GM12878 (cell line): ENCODE measurements around the gene CDON. TPM values are rescaled to one million over a fixed set of nuclear protein-coding genes. Genes with fewer than 3 reads are reported as not detected.

Experiments used
- ATAC-seq: fragments of 200-7000 bp; cut with Tn5 transposase; 3 replicates; pipeline ENCODE4 v1.9.1; 2020; ENCODE audit warnings: mild to moderate bottlenecking, moderate library complexity
- BruUV-seq: library from RNA; stranded (reverse); fragments of 400-500 nt; replicated peaks from 2 replicates; lab custom pipeline; 2021; lab: Mats Ljungman, UMichigan
- CTCF ChIA-PET: fragments of 300-600 bp; sonication (Branson Sonifier 250); formaldehyde crosslinking; extraction: SDS; loops from one replicate; lab custom pipeline; 2021; ENCODE audit warnings: inconsistent platforms; lab: Yijun Ruan, JAX
- POLR2A ChIA-PET: fragments of 350-600 bp; formaldehyde crosslinking; extraction: SDS; loops from one replicate; lab custom pipeline; 2021; ENCODE audit warnings: inconsistent platforms; lab: Charles Lee
- RAD21 ChIA-PET: fragments of 300-600 bp; sonication (Branson Sonifier 250); formaldehyde crosslinking; loops from one replicate; lab custom pipeline; 2023; ENCODE audit warnings: antibody characterized with exemption; ENCODE audit not compliant: unreplicated experiment; lab: Charles Lee
- SMC1A ChIA-PET: fragments of 300-600 bp; sonication (Branson Sonifier 250); formaldehyde crosslinking; loops from one replicate; lab custom pipeline; 2023; ENCODE audit not compliant: unreplicated experiment, uncharacterized antibody; lab: Charles Lee
- DNase-seq: peaks from one replicate; pipeline ENCODE4 v3.0.0-alpha.2; 2011; ENCODE audit warnings: low read depth, low spot score
- FAIRE-seq: peaks from 3 replicates; lab custom pipeline; 2011; peaks lifted over from hg19 to GRCh38; lab: Jason Lieb, UNC
- H2AFZ ChIP-seq: 2 replicates; pipeline ENCODE4 v1.6.0; 2011; ENCODE audit warnings: low read depth, low read length, control low read depth; ENCODE audit not compliant: control insufficient read depth
- H3K27ac ChIP-seq: 2 replicates; pipeline ENCODE4 v1.5.1; 2011; ENCODE audit warnings: control low read depth; ENCODE audit not compliant: control insufficient read depth, insufficient read depth
- H3K27me3 ChIP-seq, 2 experiments: replicated peaks in 1 of 2; 2 replicates each; pipeline versions ENCODE4 v1.6.0 to v1.6.1; 2011; ENCODE audit warnings: low read length in 1 of 2; ENCODE audit not compliant: control insufficient read depth in 2 of 2, insufficient read depth in 2 of 2
- H3K36me3 ChIP-seq, 2 experiments: 2 replicates each; pipeline ENCODE4 v1.5.1; 2011; ENCODE audit warnings: low read length in 1 of 2; ENCODE audit not compliant: control insufficient read depth in 2 of 2, insufficient read depth in 2 of 2
- H3K4me1 ChIP-seq: 2 replicates; pipeline ENCODE4 v1.6.1; 2011; ENCODE audit warnings: mild to moderate bottlenecking, low read length, moderate library complexity, mixed read lengths; ENCODE audit not compliant: control insufficient read depth, insufficient read depth
- H3K4me2 ChIP-seq: 2 replicates; pipeline ENCODE4 v1.6.0; 2011; ENCODE audit warnings: control low read depth; ENCODE audit not compliant: control insufficient read depth, insufficient read depth
- H3K4me3 ChIP-seq: fragments of 200-600 bp; sonication (generic); 2 replicates; pipeline ENCODE4 v1.5.1; 2016
- H3K79me2 ChIP-seq: 2 replicates; pipeline ENCODE4 v1.6.0; 2011; ENCODE audit warnings: low read length; ENCODE audit not compliant: control insufficient read depth, insufficient read depth
- H3K9ac ChIP-seq: 2 replicates; pipeline ENCODE4 v1.8.0; 2011; ENCODE audit warnings: low read length, control low read depth, mixed read lengths; ENCODE audit not compliant: control insufficient read depth, insufficient read depth
- H3K9me3 ChIP-seq: replicated peaks from 3 replicates; pipeline ENCODE4 v1.5.1; 2011; ENCODE audit warnings: mild to moderate bottlenecking, low read length; ENCODE audit not compliant: control insufficient read depth, insufficient read depth
- H4K20me1 ChIP-seq: 2 replicates; pipeline ENCODE4 v1.6.0; 2011; ENCODE audit not compliant: control insufficient read depth, insufficient read depth
- MEF2A ChIP-seq: IDR thresholded peaks from 2 replicates; pipeline ENCODE4 v1.6.1; 2011; ENCODE audit warnings: low read depth, mild to moderate bottlenecking, low read length, moderate library complexity; ENCODE audit not compliant: insufficient read depth
- NRF1 ChIP-seq: conservative IDR thresholded peaks from 2 replicates; pipeline ENCODE4 v1.6.1; 2011; ENCODE audit warnings: mild to moderate bottlenecking, low read depth, low read length, improper control_type of control experiment
- PAX8 ChIP-seq: fragments of 450-650 bp; IDR thresholded peaks from 2 replicates; pipeline ENCODE4 v1.6.1; 2017; ENCODE audit warnings: mild to moderate bottlenecking, moderate library complexity
- PBX3 ChIP-seq: IDR thresholded peaks from 2 replicates; pipeline ENCODE4 v1.6.1; 2011; ENCODE audit warnings: mild to moderate bottlenecking, low read depth, low read length, moderate library complexity; ENCODE audit not compliant: insufficient replicate concordance
- SMAD1 ChIP-seq: fragments of 450-650 bp; IDR thresholded peaks from 2 replicates; pipeline ENCODE4 v1.6.1; 2018; ENCODE audit warnings: mild to moderate bottlenecking, low read depth; ENCODE audit not compliant: partially characterized antibody
- SREBF1 ChIP-seq: IDR thresholded peaks from 2 replicates; pipeline ENCODE4 v1.6.1; 2012; ENCODE audit warnings: mild to moderate bottlenecking, low read length
- WGBS: methylation state at CpG from one replicate; pipeline ENCODE4 v1.1.6; 2016; ENCODE audit warnings: low lambda C conversion rate; ENCODE audit not compliant: insufficient replicate concordance, insufficient coverage; ENCODE audit errors: missing lambda C conversion rate; 5-methylcytosine and 5-hydroxymethylcytosine counted together
- in situ Hi-C: fragments of 300-500 bp; cut with MboI; formaldehyde crosslinking; loops from 9 replicates; pipeline ENCODE4 v1.14.3; 2018; ENCODE audit warnings: mixed read lengths
- intact Hi-C: fragments of 100-400 bp; cut with micrococcal nuclease; formaldehyde crosslinking; loops from one replicate; pipeline ENCODE4 v1.14.2; 2022; ENCODE audit not compliant: unreplicated experiment
- polyA plus RNA-seq, 11 experiments: library from polyadenylated mRNA; depleted of rRNA in 4 of 11; unstranded in 6 of 11; stranded (reverse) in 5 of 11; fragments of >200 nt; fragmentation: Nextera tagmentation in 4 of 11; fragmentation: Illumina TruSeq in 1 of 11; extraction: Ambion mirVana in 4 of 11; extraction: Trizol in 1 of 11; gene quantifications; 1 replicate in 1 of 11; 2 replicates in 10 of 11; pipeline versions ENCODE4 v1.2.1 to v1.2.3, GENCODE V29; 2011 to 2016; ENCODE audit warnings: inconsistent platforms in 2 of 11, missing spikeins in 2 of 11, low read depth in 1 of 11
- total RNA-seq, 4 experiments: library from RNA; depleted of rRNA in 3 of 4; stranded (reverse); fragments of >200 nt in 3 of 4; fragmentation: Illumina TruSeq in 1 of 4; extraction: Trizol in 1 of 4; gene quantifications; 2 replicates each; pipeline versions ENCODE4 v1.2.1 to v1.2.3, GENCODE V29; 2013 to 2021
- TF ChIP-seq, protein P1 (sequence below): IDR thresholded peaks from 2 replicates; pipeline ENCODE4 v1.6.1; 2011; ENCODE audit warnings: borderline replicate concordance, low read depth, mild to moderate bottlenecking, moderate library complexity, low read length; ENCODE audit not compliant: insufficient read depth, poor library complexity, severe bottlenecking

The CDON gene
- total and polyA plus RNA-seq, 10 of the 15 experiments (the other 5 are each of a cell fraction or from before 2014, with no cell fraction given) = 0.07 to 4.2 (median 0.36) TPM

DNA sequence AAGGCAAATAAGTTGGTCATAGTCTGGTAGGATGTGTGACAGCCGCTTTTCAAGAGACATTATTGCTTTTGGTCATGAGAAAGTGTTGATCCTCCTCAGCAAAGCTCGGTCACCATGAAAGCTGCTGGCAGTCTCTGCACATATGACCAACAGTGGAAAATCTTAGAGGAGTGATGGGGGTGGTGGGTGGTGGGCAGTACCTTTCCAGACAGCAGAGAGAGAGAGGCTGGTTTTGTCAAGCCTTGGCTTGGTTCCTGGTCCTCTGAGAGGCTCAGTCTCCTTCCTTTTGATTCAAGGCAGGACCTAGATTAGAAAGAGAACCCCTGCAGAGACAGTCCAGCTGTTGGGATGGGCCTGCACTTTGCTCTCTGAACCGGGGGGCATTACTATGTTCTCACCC lies 136.9 kb downstream of the CDON start:
- H3K9me3 ChIP-seq = no peaks in the 10 kb centered on the region
- WGBS = 0% methylated on average over 3 of the region's 3 CpGs
- SMC1A ChIA-PET = interaction anchor here (0.6 to 6.3 kb wide), 4 partner anchors 135 to 269 kb away, joined by 3 to 61 read pairs (median 4); no protein-coding TSS in a partner anchor
- no peak overlapping the region for H3K27ac ChIP-seq
- BruUV-seq = no TSS peak
- H4K20me1 ChIP-seq = no peaks in the 10 kb centered on the region
- no peak overlapping the region for H2AFZ ChIP-seq
- H3K79me2 ChIP-seq = no peaks in the 10 kb centered on the region
- in situ Hi-C loops (no loop called here), intact Hi-C loops (loop anchor here (10.0 kb wide), 1 partner anchor 389 kb away; no protein-coding TSS in a partner anchor)
- ATAC-seq (no peak), DNase-seq (no peak), FAIRE-seq (no peak)
- RAD21 ChIA-PET = interaction anchor here (1.1 to 3.7 kb wide), 2 partner anchors 264 to 268 kb away, joined by 4 to 27 read pairs; no protein-coding TSS in a partner anchor
- H3K9ac ChIP-seq = no peak overlapping the region
- no peaks in the 10 kb centered on the region for H3K36me3 ChIP-seq
- CTCF ChIA-PET = interaction anchor here (1.1 to 5.9 kb wide), 4 partner anchors 13 to 559 kb away, joined by 3 to 120 read pairs (median 4); no protein-coding TSS in a partner anchor
- POLR2A ChIA-PET = no interaction called here
- no peaks in the 10 kb centered on the region for H3K27me3 ChIP-seq
- H3K4me3 ChIP-seq = no peak overlapping the region
- TF ChIP-seq MEF2A (no peak), SREBF1 (no peak), SMAD1 (no peak), PAX8 (no peak)
- H3K4me1 ChIP-seq = no peaks in the 10 kb centered on the region
- H3K4me2 ChIP-seq = no peak overlapping the region

GRCh38 chr11:125925247-125925740 lies 137.4 kb downstream of the CDON start:
- H3K36me3 ChIP-seq = no peaks in the 10 kb centered on the region
- no peak overlapping the region for H2AFZ ChIP-seq
- SMC1A ChIA-PET = interaction anchor here (0.6 to 6.3 kb wide), 5 partner anchors 15 to 270 kb away, joined by 3 to 61 read pairs (median 5); no protein-coding TSS in a partner anchor
- H3K4me3 ChIP-seq = no peak overlapping the region
- no peak for FAIRE-seq
- H3K27me3 ChIP-seq = no peaks in the 10 kb centered on the region
- TF ChIP-seq, protein P1, sequence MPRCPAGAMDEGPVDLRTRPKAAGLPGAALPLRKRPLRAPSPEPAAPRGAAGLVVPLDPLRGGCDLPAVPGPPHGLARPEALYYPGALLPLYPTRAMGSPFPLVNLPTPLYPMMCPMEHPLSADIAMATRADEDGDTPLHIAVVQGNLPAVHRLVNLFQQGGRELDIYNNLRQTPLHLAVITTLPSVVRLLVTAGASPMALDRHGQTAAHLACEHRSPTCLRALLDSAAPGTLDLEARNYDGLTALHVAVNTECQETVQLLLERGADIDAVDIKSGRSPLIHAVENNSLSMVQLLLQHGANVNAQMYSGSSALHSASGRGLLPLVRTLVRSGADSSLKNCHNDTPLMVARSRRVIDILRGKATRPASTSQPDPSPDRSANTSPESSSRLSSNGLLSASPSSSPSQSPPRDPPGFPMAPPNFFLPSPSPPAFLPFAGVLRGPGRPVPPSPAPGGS = no peak
- TF ChIP-seq PBX3 = no peak
- TF ChIP-seq NRF1 = no peak
- TF ChIP-seq, all 136 proteins: peak for 0
- intact Hi-C loops = loop anchor here (10.0 kb wide), 1 partner anchor 390 kb away; no protein-coding TSS in a partner anchor
- in situ Hi-C loops = no loop called here
- no peaks in the 10 kb centered on the region for H3K9me3 ChIP-seq
- RAD21 ChIA-PET = interaction anchor here (1.1 to 3.7 kb wide), 2 partner anchors 264 to 268 kb away, joined by 4 to 27 read pairs; no protein-coding TSS in a partner anchor
- POLR2A ChIA-PET = no interaction called here
- WGBS = 15% methylated on average over 6 of the region's 6 CpGs
- DNase-seq (no peak), ATAC-seq (no peak)
- no TSS peak for BruUV-seq
- H3K27ac ChIP-seq = no peak overlapping the region
- H3K4me1 ChIP-seq = no peaks in the 10 kb centered on the region
- H4K20me1 ChIP-seq = no peaks in the 10 kb centered on the region
- H3K9ac ChIP-seq = no peak overlapping the region
- CTCF ChIA-PET = interaction anchor here (0.7 to 5.9 kb wide), 6 partner anchors 13 to 560 kb away, joined by 3 to 120 read pairs (median 4); no protein-coding TSS in a partner anchor
- H3K79me2 ChIP-seq = no peaks in the 10 kb centered on the region
- no peak overlapping the region for H3K4me2 ChIP-seq
